GM18499 (cell line): ENCODE results near the gene CDC20.

ENCODE experiments used
- ATAC-seq: cut with Tn5 transposase; IDR thresholded peaks from one replicate; pipeline ENCODE4 v1.9.1; 2021; ENCODE audit warnings: moderate number of reproducible peaks; ENCODE audit not compliant: insufficient read depth, unreplicated experiment

Gene CDC20

DNA sequence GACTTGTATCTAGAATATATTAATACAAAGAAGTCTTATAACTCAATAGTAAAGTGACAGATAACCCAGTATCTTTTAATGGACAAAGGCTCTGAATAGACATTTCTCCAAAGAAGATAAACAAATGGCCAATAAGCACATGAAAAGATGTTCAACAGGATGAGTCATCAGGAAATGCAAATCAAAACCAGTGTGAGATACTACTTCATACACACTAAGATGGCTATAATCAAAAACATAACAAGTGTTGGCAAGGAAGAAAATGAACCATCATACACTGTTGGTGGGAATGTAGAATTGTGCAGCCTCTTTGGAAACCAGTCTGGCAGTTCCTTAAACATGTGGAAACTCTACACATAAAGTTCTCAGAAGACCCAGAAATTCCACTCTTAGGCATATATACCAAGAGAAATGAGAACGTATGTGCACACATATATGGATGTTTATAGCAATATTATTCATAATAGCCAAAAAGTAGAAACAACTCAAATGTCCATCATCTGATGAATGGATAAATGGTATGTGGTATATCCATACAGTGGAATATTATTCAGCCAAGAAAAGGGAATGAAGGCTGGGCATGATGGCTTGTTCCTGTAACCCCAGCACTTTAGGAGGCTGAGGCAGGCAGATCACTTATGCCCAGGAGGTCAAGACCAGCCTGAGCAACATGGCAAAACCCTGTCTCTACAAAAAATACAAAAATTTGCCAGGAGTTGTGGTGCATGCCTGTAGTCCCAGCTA, 31.1 kb upstream of the CDC20 start:
- ATAC-seq, result no peak

DNA sequence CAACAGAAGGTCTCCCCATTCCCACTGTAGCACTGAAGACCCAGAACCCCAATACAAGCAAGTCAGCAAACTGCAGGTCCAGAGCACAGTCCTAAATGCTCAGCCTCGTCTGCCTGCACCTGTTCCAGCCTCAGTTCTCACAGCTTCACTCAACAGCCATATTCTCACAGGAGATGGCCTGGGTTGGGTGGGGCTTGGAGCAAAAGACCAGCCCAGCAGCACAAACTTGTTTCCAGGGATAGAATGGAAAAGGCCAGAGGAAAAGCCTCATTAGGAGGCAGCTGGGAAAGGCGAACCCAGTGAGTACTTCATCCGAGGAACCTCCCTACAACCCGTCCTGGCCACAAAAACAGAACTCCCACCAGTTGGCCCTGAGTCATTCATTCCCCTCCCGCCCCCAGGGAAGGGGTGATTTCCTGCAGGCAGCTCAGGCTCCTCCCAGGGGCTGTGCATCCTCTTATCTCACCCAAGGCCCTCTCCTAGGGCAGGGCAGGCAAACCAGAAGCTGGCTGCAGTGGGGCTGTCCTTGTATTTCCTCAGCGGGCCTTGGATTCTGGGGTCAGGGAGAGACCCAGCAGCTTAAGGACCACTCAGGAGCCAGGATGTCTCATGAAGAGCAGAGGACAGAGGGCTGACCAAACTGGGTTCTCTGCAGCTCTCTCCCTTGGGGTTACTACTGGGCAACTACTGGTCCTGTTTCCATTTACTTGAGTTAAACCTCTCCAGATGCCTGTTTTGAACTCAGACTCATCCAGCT, 28.6 kb upstream of the CDC20 start:
- no peak for ATAC-seq

DNA sequence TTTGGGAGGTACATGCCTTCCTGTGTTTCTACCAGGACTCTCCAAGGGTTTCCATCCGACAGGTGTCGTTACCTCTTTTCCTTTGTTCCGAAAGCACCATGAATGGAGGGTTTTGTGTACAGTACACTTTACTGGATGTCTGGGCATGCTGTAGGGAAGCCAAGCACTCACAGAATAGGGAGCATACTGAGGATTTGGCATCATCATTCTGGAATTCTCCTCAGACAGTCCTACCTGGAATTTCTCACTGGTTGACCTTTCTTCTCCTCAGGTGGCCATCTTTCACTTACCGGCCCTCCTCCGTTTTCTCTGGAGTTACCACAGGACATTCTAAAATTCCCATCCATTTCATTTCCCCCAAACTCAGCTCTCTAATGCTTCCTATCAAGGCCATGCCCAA, 27.1 kb upstream of the CDC20 start:
- no peak for ATAC-seq

DNA sequence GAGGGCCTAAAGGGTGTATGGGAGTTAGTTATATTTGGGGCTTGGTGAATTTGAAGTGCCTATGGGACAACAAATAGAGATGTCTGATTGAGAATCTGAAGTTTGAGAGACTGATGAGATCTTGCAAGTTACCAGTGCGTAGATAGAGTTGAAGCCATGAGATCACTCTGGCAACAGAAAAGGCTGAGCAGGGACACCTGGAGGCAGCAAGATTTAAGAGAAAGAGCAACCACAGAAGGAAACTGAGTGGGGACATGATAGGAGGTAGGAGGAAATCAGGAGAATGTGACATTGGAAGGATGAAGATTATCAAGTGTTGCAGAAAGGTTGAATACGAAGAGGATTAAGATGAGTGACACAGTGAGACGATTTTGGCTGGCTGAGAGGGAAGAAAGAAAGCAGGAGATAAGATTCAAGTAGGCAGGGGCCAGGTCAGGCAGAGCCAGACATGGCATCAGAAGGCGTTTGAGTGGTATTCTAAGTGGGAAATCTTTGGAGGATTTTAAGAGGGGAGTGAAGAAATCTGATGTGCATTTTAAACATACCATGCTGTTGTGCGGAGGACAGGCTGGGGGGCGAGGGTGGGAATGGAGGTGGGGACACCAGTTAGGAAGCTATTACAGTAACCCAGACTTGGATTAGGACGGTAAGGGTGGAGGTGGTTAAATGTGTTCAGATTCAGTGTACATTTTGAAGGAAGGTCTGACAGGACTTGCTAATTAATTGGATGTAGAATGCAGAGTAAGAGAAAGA, 24.2 kb upstream of the CDC20 start:
- no peak for ATAC-seq

DNA sequence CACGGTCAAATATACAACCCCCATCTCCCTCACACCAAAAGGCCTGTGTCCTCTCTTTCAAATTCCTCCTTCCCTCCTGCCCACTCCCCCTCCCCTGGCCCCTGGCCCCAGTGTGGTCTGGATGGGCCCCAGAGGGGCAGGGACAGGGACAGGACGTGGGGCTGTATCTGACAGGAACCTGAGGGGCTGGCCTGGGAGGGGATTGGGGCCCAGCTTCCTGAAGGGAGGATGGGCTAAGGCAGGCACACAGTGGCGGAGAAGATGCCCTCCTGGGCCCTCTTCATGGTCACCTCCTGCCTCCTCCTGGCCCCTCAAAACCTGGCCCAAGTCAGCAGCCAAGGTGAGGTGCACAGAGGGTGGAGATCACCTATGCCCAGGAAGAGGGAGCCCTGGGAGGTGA, 21.2 kb upstream of the CDC20 start, which contains the start of gene MPL:
TSS of gene MPL (plus strand) at position 231 of the 400 bp plus-strand sequence. CDS start at position 262, 31 bp downstream.
- no peak for ATAC-seq

DNA sequence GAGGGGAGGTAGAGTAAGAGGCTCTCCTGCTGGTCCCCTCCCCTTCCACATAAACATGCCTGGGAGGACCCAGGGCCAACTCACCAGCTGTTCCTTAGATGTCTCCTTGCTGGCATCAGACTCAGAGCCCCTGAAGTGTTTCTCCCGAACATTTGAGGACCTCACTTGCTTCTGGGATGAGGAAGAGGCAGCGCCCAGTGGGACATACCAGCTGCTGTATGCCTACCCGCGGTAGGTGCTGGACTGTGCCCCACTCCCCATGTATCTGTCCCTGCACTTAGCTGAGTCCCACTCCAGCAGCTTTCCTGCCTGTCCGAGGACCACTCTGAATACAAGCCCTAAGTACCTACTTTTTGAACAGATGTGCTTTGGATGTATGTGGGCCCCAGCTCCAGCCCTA, 20.8 kb upstream of the CDC20 start:
- ATAC-seq, result no peak

DNA sequence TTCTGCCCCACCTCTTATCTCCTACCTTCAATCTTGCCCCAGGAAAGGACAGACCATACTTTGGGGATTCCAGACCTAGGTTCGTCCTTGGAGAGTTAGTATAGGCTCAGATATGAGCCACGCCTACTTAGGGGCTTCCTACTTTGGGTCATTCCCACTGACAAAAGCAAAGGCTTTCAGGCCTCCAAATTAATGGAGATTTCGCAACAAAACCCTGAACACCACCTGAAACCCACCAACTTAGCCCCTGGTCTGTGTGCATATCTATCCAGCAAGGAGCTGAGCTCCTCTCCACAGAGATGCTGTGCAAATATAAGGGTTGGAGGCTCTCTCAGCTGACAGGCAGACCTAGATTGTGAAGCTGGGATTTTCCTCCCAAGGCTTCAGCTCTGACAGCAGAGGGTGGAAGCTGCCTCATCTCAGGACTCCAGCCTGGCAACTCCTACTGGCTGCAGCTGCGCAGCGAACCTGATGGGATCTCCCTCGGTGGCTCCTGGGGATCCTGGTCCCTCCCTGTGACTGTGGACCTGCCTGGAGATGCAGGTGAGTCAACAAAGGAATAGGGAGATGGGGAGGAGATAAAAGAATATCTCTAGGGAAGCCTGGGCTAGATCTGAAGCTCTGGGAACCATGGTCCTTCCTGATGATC, 19.1 kb upstream of the CDC20 start:
- ATAC-seq, result no peak

DNA sequence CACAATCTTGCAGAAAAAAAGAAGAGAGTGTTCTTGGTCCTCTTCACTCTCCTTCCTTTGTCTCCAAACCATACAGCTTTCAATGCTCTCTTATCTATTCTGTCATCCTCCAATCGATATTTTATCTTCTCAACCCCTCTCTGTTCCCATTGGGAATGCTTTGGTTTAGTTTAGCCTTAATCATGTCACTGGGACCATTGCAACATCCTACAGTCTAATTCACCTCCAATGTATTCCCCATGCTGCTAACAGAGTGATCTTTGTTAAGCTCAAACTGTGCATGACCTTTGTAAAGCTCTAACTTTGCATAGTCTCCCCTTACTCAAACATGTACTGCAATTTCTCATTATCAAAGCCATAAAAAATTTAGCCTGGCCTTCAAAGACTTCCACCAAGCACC, 18.2 kb upstream of the CDC20 start:
- no peak for ATAC-seq

DNA sequence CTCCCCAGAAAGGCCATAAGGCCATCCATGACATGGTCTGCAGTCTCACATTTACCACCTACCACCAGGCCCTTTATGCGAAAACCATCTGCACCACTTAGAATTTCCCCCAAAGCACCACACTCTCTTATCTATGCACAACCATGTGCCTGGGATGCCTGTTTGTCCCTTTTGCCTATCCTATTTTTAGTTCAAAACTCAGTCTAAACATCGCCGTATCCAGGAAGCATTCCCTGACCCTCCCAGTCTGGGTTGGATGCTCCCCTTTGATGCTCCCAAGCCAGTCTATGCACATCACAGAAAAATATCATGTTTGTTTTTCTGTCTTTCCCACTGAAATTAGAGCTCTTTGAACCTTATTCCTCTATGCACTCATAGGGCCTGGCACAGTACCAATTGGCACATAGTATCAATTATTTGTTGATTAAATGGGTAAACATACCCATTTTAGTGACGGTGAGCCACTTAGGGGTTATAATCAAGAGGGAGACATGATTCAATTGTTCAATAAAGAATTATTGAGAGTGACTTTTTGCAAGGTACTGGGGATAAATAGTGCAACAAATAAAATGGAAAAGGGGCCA, 14.4 kb upstream of the CDC20 start:
- no peak for ATAC-seq

DNA sequence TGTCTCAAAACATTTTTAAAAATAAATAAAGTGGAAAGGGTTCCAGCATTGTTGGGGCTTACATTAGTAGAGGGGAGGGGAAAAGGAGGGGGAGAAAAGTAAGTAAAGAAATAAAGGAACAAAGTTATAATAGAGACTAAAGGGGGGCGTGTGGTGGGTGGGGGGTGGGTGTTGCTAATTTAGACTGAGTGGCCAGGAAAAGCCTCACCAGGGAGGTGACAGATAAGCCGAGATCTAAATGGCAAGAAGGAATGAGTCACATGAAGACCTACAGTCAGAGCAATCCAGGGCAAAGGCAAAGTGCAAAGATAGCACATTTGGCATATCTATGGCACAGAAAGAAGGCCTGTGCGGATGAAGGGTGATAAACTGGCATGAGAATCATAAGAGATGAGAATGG, 13.7 kb upstream of the CDC20 start:
- ATAC-seq, result no peak

DNA sequence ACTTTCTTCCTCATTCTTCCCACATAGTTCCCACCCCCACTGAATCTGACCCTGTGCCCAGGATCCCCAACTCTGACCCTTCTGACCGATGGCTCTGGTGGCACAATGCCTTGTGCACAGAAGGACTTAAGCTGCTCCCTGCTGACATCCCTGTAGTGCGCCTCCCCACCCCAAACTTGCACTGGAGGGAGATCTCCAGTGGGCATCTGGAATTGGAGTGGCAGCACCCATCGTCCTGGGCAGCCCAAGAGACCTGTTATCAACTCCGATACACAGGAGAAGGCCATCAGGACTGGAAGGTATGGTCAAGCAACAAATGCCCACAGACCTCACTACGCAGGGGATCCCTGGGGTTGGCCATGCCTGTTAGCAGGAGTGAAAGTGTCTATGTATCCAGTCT, 12.1 kb upstream of the CDC20 start:
- no peak for ATAC-seq

DNA sequence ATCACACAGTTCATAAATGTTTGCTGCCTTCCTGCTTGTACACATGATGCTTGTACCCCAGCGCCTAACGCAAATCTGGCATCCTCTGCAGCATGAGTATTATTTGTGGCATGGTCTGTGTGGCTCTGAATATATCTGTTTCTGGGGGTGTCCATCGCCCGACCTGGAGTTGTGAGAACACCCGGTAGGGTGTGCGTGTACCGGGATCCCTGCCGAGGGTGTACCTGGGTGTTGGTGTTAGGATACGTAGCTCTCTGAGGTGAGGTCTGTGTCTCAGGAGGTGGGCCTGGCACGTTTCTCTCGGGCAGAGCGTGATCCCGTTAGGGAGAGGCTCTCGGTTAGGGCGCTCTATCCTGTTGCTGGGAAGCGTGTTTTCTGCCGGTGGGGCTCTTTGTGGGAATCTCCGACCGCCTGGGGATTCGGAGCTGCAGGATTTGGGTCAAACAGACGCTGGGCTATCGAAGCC, 10.4 kb upstream of the CDC20 start:
- ATAC-seq, result no peak

DNA sequence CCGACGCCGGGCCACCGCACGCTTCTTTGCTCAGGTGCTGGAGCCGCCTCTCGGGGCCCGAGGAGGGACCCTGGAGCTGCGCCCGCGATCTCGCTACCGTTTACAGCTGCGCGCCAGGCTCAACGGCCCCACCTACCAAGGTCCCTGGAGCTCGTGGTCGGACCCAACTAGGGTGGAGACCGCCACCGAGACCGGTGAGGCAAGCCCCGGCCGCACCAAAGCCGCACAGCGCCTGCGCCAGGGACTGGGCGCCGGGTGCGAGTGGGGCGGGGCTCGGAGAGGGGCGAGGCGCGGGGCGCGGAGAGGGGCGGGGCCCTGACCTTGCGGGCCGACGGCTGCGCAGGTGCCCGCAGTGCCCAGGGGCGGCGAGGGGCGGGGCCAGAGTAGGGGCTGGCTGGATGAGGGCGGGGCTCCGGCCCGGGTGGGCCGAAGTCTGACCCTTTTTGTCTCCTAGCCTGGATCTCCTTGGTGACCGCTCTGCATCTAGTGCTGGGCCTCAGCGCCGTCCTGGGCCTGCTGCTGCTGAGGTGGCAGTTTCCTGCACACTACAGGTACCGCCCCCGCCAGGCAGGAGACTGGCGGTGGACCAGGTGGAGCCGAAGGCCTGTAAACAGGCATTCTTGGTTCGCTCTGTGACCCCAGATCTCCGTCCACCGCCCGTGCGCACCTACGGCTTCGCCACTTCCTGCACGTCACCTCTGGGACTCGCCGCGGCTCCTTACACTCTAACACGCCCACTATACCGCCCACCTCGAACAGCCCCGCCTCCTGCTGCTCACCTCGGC, 9.8 kb upstream of the CDC20 start:
- ATAC-seq, result no peak

DNA sequence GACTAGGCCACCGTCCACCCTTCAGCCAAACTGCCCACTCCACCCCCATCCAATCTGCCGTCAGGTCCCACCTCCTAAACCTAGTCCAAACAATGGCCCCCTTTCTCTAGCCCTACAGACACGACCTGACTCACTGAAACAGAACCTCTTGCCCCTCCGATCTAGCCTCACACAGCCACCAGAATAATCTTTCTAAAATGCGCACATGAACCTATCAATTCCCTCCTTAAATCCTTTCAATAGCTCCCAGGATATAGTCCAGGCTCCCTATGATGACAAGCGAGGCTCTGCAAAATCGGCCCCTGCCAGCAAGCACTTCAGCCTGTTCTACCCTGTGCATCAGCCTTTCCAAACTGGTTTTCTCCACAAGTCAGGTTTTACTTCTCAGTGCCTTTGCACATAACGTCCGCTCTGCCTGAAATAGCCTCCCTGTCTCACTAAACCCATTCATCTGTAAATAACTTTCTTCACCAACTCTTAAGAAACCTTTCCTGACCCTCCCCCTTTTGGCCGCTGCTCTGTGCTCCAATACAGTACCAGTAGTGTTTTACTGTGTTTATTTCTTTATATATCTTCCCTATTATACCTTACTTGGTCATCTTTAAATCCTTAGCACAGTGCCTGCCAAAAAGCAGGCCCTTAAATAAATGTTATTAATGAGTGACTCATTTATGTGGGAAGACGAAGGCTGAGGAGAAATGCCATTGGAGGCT, 9.0 kb upstream of the CDC20 start:
- no peak for ATAC-seq

DNA sequence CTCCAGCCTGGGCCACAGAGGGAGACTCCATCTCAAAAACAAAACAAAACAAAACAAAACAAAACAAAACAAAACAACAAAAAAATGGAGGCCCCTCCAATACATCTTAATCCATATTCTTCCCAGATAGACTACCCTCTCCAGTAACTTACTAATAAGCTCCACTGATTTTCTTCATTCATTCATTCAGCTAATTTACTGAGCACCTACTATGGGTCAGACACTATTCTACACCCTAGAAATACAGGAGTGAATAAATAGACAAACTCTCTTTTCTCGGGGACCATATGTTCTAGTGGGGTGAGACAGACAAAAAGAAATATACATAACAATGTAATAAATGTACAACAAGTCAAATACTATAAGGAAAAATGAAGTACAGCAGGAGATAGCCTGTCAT, 7.8 kb upstream of the CDC20 start:
- no peak for ATAC-seq

DNA sequence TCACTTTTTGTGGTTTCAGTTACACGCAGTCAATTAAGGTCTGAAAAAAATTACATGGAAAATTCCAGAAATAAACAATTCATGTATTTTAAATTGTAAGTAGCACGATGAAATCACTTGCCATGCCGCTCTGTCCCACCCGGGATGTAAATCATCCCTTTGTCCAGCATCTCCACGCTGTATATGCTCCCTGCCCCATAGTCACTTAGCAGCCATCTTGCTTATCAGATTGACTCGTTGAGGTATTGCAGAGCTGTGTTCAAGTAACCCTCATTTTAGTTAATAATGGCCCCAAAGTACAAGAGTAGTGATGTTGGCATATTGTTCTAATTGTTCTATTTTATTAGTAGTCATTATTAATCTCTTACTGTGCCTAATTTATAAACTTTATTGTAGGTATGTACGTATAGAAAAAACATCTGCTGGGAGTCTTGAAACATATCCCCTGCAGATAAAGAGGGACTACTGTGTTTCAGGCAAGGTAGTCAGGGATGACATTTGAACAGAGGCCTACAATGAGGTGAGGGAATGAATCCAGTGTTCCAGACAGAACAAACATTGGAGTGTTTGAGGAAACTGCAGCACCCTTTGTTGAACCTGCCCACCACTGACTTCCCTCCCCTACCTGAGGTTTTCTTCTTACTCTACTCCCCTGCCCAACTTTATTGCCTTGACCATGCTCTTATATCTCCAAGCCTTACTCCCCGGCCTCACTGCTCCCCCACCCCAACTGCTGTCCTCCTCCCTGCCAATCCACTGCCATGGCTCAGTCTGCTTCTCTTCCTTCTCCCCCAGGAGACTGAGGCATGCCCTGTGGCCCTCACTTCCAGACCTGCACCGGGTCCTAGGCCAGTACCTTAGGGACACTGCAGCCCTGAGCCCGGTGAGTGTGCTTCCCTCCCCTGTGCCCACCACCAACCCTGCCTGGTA, 7.1 kb upstream of the CDC20 start:
- ATAC-seq, result no peak

DNA sequence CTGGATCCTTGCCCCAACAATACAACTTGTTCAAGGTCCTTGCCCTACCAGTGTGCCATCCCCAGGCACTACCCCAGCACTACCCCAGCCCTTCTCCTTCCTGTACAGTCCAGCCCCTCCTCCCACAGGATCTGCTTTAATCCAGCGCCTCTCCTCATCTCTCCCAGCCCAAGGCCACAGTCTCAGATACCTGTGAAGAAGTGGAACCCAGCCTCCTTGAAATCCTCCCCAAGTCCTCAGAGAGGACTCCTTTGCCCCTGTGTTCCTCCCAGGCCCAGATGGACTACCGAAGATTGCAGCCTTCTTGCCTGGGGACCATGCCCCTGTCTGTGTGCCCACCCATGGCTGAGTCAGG, 6.5 kb upstream of the CDC20 start:
- ATAC-seq, result no peak

DNA sequence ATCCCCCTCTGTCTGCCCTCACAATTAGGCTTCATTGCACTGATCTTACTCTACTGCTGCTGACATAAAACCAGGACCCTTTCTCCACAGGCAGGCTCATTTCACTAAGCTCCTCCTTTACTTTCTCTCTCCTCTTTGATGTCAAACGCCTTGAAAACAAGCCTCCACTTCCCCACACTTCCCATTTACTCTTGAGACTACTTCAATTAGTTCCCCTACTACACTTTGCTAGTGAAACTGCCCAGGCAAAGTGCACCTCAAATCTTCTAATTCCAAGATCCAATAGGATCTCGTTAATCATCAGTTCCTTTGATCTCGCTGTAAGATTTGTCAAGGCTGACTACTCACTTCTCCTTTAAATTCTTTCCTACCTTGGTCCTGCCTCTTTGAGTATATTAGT, 5.9 kb upstream of the CDC20 start:
- no peak for ATAC-seq
